Measurements from ENCODE around the gene ADARB1. TPM values are rescaled to one million over a fixed set of nuclear protein-coding genes. Genes with fewer than 3 reads are reported as not detected.
"Not testable (repeated sequence)": the region's sequence is repeated elsewhere in the genome, so short reads cannot be mapped to it uniquely, and the experiment has no call there.

Gene ADARB1
- polyA plus RNA-seq, 3 donors: 0.40 to 2.6 (median 1.0) TPM

DNA sequence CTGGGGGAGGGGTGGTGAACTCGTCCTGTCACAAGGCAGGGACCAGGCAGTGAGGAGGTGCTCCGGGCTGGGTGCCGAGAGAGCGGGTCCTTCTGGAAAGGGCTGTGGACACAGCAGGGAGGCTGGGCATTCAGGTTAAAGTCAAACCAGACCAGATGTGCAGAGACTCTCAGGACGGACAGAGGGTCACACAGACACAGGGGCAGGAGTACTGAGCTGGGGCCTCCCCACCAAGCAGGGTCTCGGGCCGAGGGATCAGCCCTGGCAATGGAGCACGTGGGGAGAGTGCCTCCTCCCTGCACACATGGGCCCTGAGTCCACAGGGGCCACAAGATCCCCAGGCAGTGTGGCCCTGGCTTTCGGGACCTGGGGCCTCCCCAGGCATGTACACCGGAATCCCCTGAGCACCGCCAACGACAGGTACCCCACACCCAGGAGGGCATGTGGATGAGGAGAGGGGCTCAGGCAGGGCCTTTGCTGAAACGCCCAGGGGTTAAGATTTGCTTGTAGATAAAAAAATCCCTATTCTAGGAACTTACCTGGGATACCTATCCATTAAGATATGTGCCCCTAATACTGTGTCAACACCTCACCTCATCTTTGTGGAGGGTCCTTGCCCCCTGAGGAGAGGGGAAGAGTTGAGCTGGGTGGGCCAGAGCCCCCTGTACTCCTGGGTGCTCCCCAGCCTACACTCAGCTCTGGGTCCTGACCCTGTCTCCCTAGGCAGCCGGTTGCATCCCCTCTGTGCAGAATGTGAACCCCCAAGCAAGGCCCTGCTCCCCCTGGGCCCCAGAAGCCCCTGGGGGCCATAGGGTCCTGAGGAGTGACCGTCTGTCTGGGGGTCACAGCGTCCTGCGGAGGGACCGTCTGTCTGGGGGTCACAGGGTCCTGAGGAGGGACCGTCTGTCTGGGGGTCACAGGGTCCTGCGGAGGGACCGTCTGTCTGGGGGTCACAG, 46.9 kb upstream of the ADARB1 start:
- H3K4me1 Mint-ChIP-seq: peaks cover 9% of the 10 kb centered on the region
- H3K27ac ChIP-seq (ENCODE audit: low read depth in 1 of 2, low read length in 2 of 2): no peak overlapping the region
- intact Hi-C loops (cut with micrococcal nuclease): no loop called here
- H3K79me2 ChIP-seq (ENCODE audit: insufficient read depth, low read length): no peaks in the 10 kb centered on the region
- peaks cover 0 to 21% (median 12%) of the 10 kb centered on the region in 3 donors for H3K27me3 Mint-ChIP-seq (ENCODE audit: low read depth in 3 of 3)
- 95% methylated on average over 16 of the region's 21 CpGs for WGBS (ENCODE audit: insufficient coverage)
- H3K27me3 ChIP-seq (ENCODE audit: control insufficient read depth in 2 of 2, insufficient read depth in 2 of 2, low read length in 2 of 2): peaks cover 0 to 4% of the 10 kb centered on the region in 2 donors
- no peak overlapping the region for H3K4me3 ChIP-seq (replicated peaks in 1 of 3; ENCODE audit: low read depth in 2 of 3, low read length in 3 of 3)
- H3K4me2 ChIP-seq (replicated peaks; ENCODE audit: extremely low read depth, low read length, poor library complexity, severe bottlenecking): no peak overlapping the region
- no peak for TF ChIP-seq CTCF (IDR thresholded peaks at IDR 0.05)
- DNase-seq: no peak
- no peaks in the 10 kb centered on the region for H3K4me1 ChIP-seq (ENCODE audit: control insufficient read depth in 1 of 2, insufficient read depth in 2 of 2, low read length in 2 of 2)
- H4K20me1 ChIP-seq (ENCODE audit: insufficient read depth, low read length): no peaks in the 10 kb centered on the region
- H3K4me3 Mint-ChIP-seq: no peak overlapping the region
- H3K36me3 ChIP-seq (replicated peaks in 1 of 2; ENCODE audit: control insufficient read depth in 1 of 2, insufficient read depth in 2 of 2, low read length in 2 of 2): no peaks in the 10 kb centered on the region
- no peak overlapping the region for H3K9ac ChIP-seq (ENCODE audit: insufficient read depth, low read length, poor library complexity, severe bottlenecking)
- no peaks in the 10 kb centered on the region for H3K9me3 ChIP-seq (replicated peaks in 1 of 2; ENCODE audit: control insufficient read depth in 1 of 2, insufficient read depth in 1 of 2, low read length in 2 of 2)
- H3K9me3 Mint-ChIP-seq: peaks cover 3 to 13% (median 9%) of the 10 kb centered on the region in 7 donors
- H2AFZ ChIP-seq (ENCODE audit: insufficient read depth, low read depth, low read length, poor library complexity, severe bottlenecking): no peak overlapping the region
- no peak overlapping the region for H3K27ac Mint-ChIP-seq
- H3K36me3 Mint-ChIP-seq: no peaks in the 10 kb centered on the region

DNA sequence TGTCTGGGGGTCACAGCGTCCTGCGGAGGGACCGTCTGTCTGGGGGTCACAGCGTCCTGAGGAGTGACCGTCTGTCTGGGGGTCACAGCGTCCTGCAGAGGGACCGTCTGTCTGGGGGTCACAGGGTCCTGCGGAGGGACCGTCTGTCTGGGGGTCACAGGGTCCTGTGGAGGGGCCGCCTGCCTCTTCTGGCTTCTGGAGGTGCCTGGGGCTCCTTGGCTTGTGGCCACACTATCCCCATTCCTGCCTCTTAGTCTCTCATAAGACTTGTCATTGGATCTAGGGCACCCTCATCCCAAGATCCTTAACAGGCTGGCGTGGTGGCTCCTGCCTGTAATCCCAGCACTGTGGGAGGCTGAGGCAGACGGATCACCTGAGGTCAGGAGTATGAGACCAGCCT, 45.7 kb upstream of the ADARB1 start:
- 98% methylated on average over 8 of the region's 12 CpGs for WGBS (ENCODE audit: insufficient coverage)

More for the DNA sequence above, 45.7 kb upstream of the ADARB1 start:
- H3K9ac ChIP-seq (ENCODE audit: insufficient read depth, low read length, poor library complexity, severe bottlenecking); H4K20me1 ChIP-seq (ENCODE audit: insufficient read depth, low read length); intact Hi-C loops (cut with micrococcal nuclease); DNase-seq; H3K36me3 Mint-ChIP-seq; H3K4me3 Mint-ChIP-seq; H3K9me3 ChIP-seq (replicated peaks in 1 of 2; ENCODE audit: control insufficient read depth in 1 of 2, insufficient read depth in 1 of 2, low read length in 2 of 2); H3K4me3 ChIP-seq (replicated peaks in 1 of 3; ENCODE audit: low read depth in 2 of 3, low read length in 3 of 3); H3K36me3 ChIP-seq (replicated peaks in 1 of 2; ENCODE audit: control insufficient read depth in 1 of 2, insufficient read depth in 2 of 2, low read length in 2 of 2); H3K27ac ChIP-seq (ENCODE audit: low read depth in 1 of 2, low read length in 2 of 2); H3K4me1 ChIP-seq (ENCODE audit: control insufficient read depth in 1 of 2, insufficient read depth in 2 of 2, low read length in 2 of 2); H2AFZ ChIP-seq (ENCODE audit: insufficient read depth, low read depth, low read length, poor library complexity, severe bottlenecking); H3K27me3 ChIP-seq (ENCODE audit: control insufficient read depth in 2 of 2, insufficient read depth in 2 of 2, low read length in 2 of 2); H3K4me2 ChIP-seq (replicated peaks; ENCODE audit: extremely low read depth, low read length, poor library complexity, severe bottlenecking); H3K79me2 ChIP-seq (ENCODE audit: insufficient read depth, low read length); H3K27ac Mint-ChIP-seq; H3K9me3 Mint-ChIP-seq: not testable (repeated sequence)
- Mint-ChIP-seq H3K4me1 (peaks cover 14% of the 10 kb centered on the region), H3K27me3 (ENCODE audit: low read depth in 3 of 3) (peaks cover 0 to 18% (median 11%) of the 10 kb centered on the region in 3 donors)

Measured in CD14-positive monocyte (primary cell).